Measurements from ENCODE around the gene HOXB9.

GRCh38 chr17:48647963-48648245, 21.7 kb upstream of the HOXB9 start:
- TF ChIP-seq POLR2A (IDR thresholded peaks at IDR 0.05) (no peak), CTCF (IDR thresholded peaks at IDR 0.05) (peak in 1 of 6 experiments; percentile 1)
